Ammon's horn (tissue), 1 donor: ENCODE data around the gene NAA15.
"Not testable (repeated sequence)": the region's sequence is repeated elsewhere in the genome, so short reads cannot be mapped to it uniquely, and the experiment has no call there.

Experiments
- DNase-seq: peaks from one replicate; pipeline ENCODE4 v3.0.0-alpha.2; 2016; ENCODE audit warnings: low spot score

Gene NAA15

DNA sequence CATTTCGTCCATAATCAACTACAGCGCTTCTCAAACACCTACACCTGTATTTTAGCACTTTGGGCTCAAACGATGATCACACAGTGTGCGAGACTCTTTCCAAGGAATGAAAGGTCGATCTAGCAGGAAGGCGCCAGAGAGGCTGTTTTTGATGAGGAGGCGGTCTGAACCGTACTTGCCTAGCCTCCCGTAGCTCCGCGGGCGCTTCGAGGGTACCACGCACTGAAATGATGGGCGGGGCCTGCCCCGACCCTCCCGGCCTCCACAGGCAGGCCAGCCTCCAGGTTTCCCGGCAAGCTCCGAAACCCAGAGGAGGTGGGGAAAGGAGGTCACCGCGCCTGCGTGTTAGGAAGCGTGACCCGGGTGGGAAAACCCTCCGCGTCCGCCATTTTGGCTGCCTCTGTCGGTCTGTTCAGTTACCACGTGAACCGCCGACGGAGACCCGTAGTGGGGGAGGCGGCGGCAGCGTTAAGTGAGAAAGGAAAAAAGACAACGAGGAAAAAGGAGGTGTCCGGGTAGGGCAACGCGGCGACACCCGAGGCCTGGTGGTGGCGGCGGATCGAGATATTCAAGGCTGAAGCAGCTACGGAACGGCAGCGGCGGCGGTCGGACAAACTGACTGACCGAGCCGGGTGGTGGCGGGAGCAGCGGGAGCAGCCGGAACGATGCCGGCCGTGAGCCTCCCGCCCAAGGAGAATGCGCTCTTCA lies at the start of gene NAA15:
Gene NAA15, plus strand, starts transcription at position 393 of the 708 bp plus-strand sequence. Its CDS starts 273 bp downstream, at position 666.
- DNase-seq: peak; percentile 97

- no peak for DNase-seq
Measured at GRCh38 chr4:139253046-139253445, 48.3 kb upstream of the NAA15 start.

DNA sequence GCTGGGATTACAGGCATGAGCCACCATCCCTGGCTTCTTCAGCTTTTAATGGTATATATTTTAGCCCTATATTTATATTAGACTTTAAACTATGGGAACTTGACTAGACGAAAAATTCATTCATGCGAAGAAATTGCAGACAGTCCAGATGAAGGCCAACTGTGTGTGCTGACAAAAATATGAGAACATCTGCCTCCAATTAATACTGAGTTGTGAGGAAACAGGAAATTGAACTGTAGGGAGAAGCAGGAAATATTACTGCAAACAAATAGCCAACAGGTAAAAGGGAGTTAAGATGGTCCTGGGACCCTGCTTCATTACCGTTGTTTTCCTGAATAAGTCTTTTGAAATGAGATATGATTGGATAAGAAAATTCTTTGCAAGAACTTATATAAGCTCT lies 47.6 kb upstream of the NAA15 start:
- DNase-seq: no peak

DNA sequence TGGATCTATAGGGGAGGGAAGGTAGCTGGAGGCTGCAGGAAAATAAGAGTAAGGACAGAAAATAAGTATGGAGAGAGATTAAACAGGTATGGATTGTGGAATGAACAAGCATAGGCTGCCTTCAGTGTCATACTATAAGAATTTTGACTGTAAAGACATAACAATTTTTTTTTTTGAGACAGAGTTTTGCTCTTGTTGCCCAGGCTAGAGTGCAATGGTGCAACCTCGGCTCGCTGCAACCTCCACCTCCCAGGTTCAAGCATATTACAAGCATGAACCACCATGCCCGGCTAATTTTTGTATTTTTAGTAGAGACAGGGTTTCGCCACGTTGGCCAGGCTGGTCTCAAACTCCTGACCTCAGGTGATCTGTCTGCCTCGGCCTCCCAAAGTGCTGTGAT lies 45.7 kb upstream of the NAA15 start:
- not testable (repeated sequence) for DNase-seq

DNA sequence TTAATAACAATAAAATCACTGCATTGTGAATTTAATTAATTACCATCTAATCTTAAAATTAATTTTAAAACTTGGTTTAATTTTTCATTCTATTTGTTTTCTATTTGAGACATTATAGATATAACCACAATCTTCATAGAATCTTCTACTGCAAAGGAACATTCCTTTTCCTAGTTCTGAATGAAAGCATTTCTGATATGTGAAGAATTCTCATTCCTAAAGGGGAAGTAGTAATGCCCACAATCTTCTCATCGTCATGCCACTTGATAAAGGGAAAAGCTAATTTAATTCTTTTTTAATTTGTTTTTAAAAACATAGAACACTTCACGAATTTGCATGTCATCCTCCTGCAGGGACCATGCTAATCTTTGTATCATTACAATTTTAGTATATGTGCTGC lies 45.0 kb upstream of the NAA15 start:
- no peak for DNase-seq

DNA sequence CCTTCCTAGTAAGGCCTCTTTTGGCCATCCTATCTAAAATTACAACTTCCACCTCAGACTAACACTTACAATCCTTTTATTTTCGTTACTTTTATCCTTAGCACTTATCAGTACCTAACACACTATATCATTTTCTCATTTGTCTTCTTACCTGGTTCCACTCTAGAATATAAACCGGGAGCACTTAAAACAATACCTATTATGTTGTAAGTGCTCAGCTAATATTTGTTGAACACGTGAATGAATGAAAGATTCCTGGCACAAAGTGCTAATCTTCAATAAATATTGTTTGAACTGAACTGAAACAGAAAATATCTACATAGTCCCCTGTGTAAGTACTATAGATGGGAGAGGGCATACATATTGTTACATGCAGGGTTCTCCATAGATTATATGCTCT lies 35.7 kb upstream of the NAA15 start:
- no peak for DNase-seq

DNA sequence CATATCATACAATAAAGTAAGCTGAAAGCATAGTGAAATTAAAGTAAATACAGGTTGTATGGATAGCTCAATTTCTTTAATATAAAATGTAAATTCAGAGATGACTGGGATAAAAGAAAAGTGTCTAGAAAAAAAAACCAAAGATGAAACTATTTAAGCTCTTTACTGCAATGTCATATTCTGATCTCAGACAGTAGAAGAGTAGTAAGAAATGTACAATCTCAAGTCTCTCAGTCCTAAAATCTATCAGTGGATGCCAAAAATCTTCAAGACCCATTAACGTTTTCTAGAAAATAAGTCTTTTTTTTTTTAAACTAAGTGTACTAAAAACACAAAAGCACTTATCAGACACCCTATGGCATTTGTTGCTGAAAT lies 35.1 kb upstream of the NAA15 start:
- no peak for DNase-seq

GRCh38 chr4:139266583-139267257 lies 34.6 kb upstream of the NAA15 start:
- peak; percentile 70 for DNase-seq

GRCh38 chr4:139267301-139267700 lies 34.0 kb upstream of the NAA15 start:
- no peak for DNase-seq

- DNase-seq: no peak
Measured at GRCh38 chr4:139273835-139274234, 27.5 kb upstream of the NAA15 start.

DNA sequence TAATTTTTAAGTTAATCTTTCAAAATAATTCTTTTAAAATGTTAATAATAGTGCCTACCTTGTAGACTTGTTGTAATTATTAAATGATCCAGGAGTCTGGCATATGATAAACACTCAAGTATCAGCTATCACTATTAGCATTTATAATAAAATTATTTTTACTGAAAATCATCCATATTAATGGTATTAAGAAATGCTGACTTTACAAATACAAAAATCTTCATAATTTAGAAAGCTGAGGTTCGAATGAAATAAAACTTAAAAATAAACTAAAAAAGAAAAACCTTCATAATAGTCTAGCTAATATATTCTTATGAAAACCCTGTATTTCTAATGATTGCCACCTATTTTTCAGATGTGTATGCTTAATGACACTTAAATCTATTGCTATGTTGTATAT lies 26.5 kb upstream of the NAA15 start:
- no peak for DNase-seq

GRCh38 chr4:139275281-139275735 lies 26.0 kb upstream of the NAA15 start:
- DNase-seq: peak; percentile 19

- DNase-seq: no peak
Measured at GRCh38 chr4:139278485-139278884, 22.8 kb upstream of the NAA15 start.

DNA sequence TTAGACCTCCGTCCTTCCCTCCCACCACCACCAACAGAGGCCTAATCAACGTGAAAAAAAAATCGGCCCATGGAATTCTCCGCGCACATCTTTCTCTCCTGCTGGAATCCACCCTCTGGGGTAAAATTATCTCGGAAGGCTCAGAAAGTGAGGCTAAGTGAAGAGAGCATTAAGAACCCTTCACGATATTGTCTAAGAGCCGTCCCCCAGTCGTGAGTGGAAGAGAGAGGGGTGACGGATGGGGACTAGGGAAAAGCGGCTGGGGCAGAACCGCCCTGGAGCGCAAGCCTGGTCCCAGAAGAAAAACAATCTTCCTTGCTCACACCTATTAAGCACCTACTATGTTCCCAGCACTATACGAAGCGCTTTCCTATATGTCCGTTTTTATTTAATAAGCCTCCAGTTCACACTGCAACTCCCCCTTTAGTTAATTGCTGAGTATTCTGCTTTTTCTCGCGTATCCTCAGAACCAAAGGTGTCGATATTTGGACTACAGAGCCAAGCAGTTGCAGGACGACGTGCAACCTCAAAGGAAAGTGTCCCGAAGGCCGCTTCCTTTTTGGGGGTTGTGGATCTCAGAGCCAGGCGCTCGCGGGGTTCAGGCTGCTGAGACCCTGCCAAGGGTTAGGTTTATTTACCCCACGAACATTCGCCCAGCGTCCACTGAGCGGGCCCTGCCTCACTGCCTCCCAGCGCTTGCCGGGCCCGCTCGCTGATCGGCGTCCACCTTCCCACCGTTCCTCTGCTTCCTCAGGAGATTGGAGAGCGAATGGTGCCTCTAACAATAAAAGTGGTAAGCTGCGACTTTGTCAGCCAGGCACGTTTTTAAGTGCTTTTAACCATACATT lies 22.2 kb upstream of the NAA15 start:
- no peak for DNase-seq

DNA sequence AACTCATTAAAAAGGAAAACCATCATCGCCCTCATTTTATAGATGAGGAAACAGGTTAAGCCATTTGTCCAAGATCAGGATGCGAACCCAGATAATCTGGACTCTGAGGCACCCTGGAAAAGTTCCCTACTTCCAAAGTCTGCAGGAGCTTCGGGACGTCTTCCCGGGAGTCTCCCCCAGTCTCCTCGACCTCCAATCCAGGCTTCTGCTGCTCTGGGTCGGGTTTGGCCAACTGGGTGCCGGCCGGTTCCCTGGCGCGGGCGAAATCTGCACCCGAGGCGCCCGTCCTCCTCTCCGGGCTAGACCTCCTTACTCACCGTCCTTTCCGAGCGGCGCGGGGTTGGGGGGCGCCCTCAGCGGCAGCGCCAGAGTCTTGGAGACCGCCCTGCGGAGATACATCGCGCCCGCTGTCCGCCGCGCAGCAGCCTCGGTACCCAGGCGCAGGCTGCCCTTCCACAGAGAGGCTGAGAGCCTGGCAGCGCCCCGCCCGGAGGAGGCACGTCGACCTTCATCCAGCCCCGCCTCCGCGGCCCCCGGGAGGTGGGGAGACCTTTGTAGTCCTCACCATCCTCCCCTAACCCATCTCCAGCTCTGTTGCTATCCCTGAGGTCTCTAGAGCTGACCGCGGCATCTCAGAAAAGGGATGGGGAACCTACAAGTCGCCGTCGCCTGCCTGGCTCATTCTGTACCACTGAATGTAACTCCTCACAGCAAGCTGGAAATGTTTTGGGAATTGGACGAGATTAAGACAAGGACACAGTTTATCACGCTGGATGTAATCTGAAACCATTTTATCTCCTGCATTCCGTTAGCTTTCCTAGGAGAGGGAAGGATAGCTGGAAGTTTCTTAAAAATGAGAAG lies 21.3 kb upstream of the NAA15 start, which contains the start of gene MGARP:
Gene MGARP, minus strand, starts transcription at position 466 of the 861 bp plus-strand sequence. Its CDS starts 67 bp downstream, at position 399.
- peak; percentile 23 for DNase-seq

- no peak for DNase-seq
Measured at GRCh38 chr4:139282065-139282720, 19.1 kb upstream of the NAA15 start.

DNA sequence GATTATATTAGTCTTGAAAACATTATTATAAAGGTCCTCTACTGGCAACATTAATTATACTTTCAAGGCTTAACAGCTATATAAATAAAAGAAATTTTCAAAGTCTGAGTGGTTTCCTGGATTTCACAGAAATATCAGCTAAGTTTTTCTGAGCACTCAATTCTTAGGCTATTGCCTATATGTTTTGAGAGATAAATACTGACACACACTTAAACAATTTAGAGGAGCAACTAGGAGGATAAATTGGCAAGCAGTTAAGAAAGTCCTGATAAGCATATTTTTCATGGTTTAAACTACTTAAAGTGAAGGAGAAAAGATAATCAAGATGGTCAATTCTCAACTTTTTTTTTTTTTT lies 18.6 kb upstream of the NAA15 start:
- no peak for DNase-seq

DNA sequence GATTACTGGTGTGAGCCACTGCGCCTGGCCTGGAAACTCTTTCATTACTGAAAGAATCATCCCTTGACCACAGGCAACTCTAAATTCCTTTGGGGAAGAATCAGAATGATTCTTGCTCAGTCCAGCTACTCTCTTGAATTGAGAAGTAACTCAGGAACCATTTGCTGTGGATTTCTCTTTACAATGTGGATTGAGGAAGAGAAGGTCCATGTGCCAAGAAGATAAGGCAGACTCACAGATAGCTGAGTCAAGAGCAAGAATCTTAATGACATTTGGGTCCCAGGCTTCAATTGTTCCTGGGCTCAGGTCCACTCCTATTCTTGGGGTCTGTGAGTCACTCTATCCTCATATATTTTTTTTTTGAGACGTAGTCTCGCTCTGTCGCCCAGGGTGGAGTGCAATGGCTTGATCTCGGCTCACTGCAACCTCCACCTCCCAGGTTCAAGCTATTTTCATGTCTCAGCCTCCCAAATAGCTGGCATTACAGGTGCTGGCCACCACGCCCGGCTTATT lies 15.1 kb upstream of the NAA15 start:
- no peak for DNase-seq

GRCh38 chr4:139295206-139295941 lies 5.9 kb upstream of the NAA15 start:
- DNase-seq: peak; percentile 97

GRCh38 chr4:139295942-139296299 lies 5.4 kb upstream of the NAA15 start:
- DNase-seq: no peak
